SK-N-SH (cell line): ENCODE data around the gene SEC31B. TPM values are rescaled to one million over a fixed set of nuclear protein-coding genes. Genes with fewer than 3 reads are reported as not detected.

Source experiments
- CTCF ChIA-PET: fragments of 300-600, 350-600 bp; formaldehyde crosslinking; extraction: SDS; loops from one replicate; lab custom pipeline; 2021; lab: Yijun Ruan, JAX
- POLR2A ChIA-PET: fragments of 350-600 bp; sonication (Branson Sonifier 250); formaldehyde crosslinking; extraction: SDS; loops from one replicate; lab custom pipeline; 2020; ENCODE audit warnings: antibody characterized with exemption, inconsistent platforms; lab: Yijun Ruan, JAX
- DNase-seq: peaks from one replicate; pipeline ENCODE4 v3.0.0; 2012
- H2AFZ ChIP-seq: fragments of 200-600 bp; sonication (generic); 2 replicates; pipeline ENCODE4 v1.8.1; 2016; ENCODE audit warnings: antibody characterized with exemption, mild to moderate bottlenecking, low read depth
- H3F3A ChIP-seq: fragments of 200-600 bp; sonication (generic); replicated peaks from 2 replicates; pipeline ENCODE3; 2016; ENCODE audit warnings: antibody characterized with exemption, mild to moderate bottlenecking; ENCODE audit not compliant: insufficient read depth
- H3K27ac ChIP-seq, 2 experiments: fragments of 200-500 bp in 1 of 2; fragments of 200-600 bp in 1 of 2; sonication (Bioruptor generic) in 1 of 2; sonication (generic), shearing (Covaris generic) in 1 of 2; 2 replicates each; pipeline versions ENCODE4 v1.5.1 to v1.6.1; 2014 to 2016; ENCODE audit warnings: low read depth in 2 of 2, inconsistent platforms in 1 of 2, low read length in 1 of 2, mild to moderate bottlenecking in 1 of 2, mixed read lengths in 1 of 2
- H3K27me3 ChIP-seq: fragments of 200-600 bp; sonication (generic), shearing (Covaris generic); 2 replicates; pipeline ENCODE4 v1.6.1; 2016; ENCODE audit warnings: mixed run types; ENCODE audit not compliant: insufficient read depth
- H3K36me3 ChIP-seq, 2 experiments: fragments of 200-500 bp in 1 of 2; fragments of 200-600 bp in 1 of 2; sonication (Bioruptor generic) in 1 of 2; sonication (generic) in 1 of 2; replicated peaks in 1 of 2; 2 replicates each; pipeline versions ENCODE3 to v1.5.1; 2014 to 2016; ENCODE audit warnings: low read length in 1 of 2, mild to moderate bottlenecking in 1 of 2; ENCODE audit not compliant: insufficient read depth in 2 of 2, control insufficient read depth in 1 of 2
- H3K4me1 ChIP-seq, 2 experiments: fragments of 200-500 bp in 1 of 2; fragments of 200-600 bp in 1 of 2; sonication (Bioruptor generic) in 1 of 2; sonication (generic), shearing (Covaris generic) in 1 of 2; 2 replicates each; pipeline versions ENCODE4 v1.5.1 to v1.6.1; 2014 to 2016; ENCODE audit warnings: low read depth in 1 of 2, low read length in 1 of 2, mixed run types in 1 of 2; ENCODE audit not compliant: insufficient read depth in 2 of 2, control insufficient read depth in 1 of 2
- H3K4me2 ChIP-seq: fragments of 200-600 bp; sonication (generic), shearing (Covaris generic); 2 replicates; pipeline ENCODE4 v1.6.1; 2017; ENCODE audit warnings: mixed run types
- H3K4me3 ChIP-seq, 2 experiments: fragments of 200-500 bp in 1 of 2; fragments of 200-600 bp in 1 of 2; sonication (Bioruptor generic) in 1 of 2; sonication (generic), shearing (Covaris generic) in 1 of 2; 2 replicates each; pipeline versions ENCODE4 v1.5.1 to v1.8.1; 2014 to 2016; ENCODE audit warnings: low read depth in 2 of 2, inconsistent platforms in 1 of 2, low read length in 1 of 2, mild to moderate bottlenecking in 1 of 2, mixed read lengths in 1 of 2, moderate library complexity in 1 of 2
- H3K79me2 ChIP-seq: fragments of 200-600 bp; sonication (generic); 2 replicates; pipeline ENCODE4 v1.8.1; 2017; ENCODE audit warnings: mild to moderate bottlenecking; ENCODE audit not compliant: insufficient read depth
- H3K9ac ChIP-seq: fragments of 200-600 bp; sonication (generic); 2 replicates; pipeline ENCODE4 v1.6.1; 2017; ENCODE audit warnings: mixed run types
- H3K9me2 ChIP-seq: fragments of 200-600 bp; sonication (generic); 2 replicates; pipeline ENCODE4 v1.6.1; 2017; ENCODE audit warnings: mixed run types
- H3K9me3 ChIP-seq: fragments of 200-600 bp; sonication (generic); 2 replicates; pipeline ENCODE4 v1.6.1; 2017; ENCODE audit warnings: mixed run types, mild to moderate bottlenecking, moderate library complexity
- H4K20me1 ChIP-seq: fragments of 200-600 bp; sonication (generic); 2 replicates; pipeline ENCODE4 v1.6.1; 2017; ENCODE audit warnings: mild to moderate bottlenecking, mixed run types; ENCODE audit not compliant: insufficient read depth
- EZH2phosphoT487 ChIP-seq: fragments of 200-600 bp; sonication (generic); IDR thresholded peaks from 2 replicates; pipeline ENCODE4 v1.6.1; 2017; ENCODE audit warnings: low read depth, mixed run types, mild to moderate bottlenecking, antibody characterized with exemption, moderate library complexity, borderline replicate concordance
- FOXJ3 ChIP-seq: sonication (generic); formaldehyde crosslinking; IDR thresholded peaks from 2 replicates; pipeline ENCODE4 v1.5.1; 2020; ENCODE audit warnings: mild to moderate bottlenecking, missing genetic modification reagents
- MEF2A ChIP-seq: IDR thresholded peaks from 2 replicates; pipeline ENCODE4 v1.4.0; 2012; ENCODE audit warnings: low read depth, borderline replicate concordance
- NRF1 ChIP-seq: IDR thresholded peaks from 2 replicates; pipeline ENCODE4 v1.6.1; 2012; ENCODE audit warnings: low read depth, mild to moderate bottlenecking, low read length
- POLR2AphosphoS5 ChIP-seq: IDR thresholded peaks from 2 replicates; pipeline ENCODE4 v1.6.1; 2012; ENCODE audit warnings: low read depth, low read length
- RAD21 ChIP-seq: IDR thresholded peaks from 2 replicates; pipeline ENCODE4 v1.6.1; 2012; ENCODE audit warnings: mild to moderate bottlenecking, low read length
- RFX5 ChIP-seq: IDR thresholded peaks from 2 replicates; pipeline ENCODE4 v1.6.1; 2012; ENCODE audit warnings: mild to moderate bottlenecking, improper control_type of control experiment, low read length
- TAF1 ChIP-seq: IDR thresholded peaks from 2 replicates; pipeline ENCODE4 v1.6.1; 2012; ENCODE audit warnings: low read depth, mild to moderate bottlenecking, low read length, moderate library complexity, borderline replicate concordance
- TEAD4 ChIP-seq: IDR thresholded peaks from 2 replicates; pipeline ENCODE4 v1.4.0; 2012; ENCODE audit warnings: mild to moderate bottlenecking, borderline replicate concordance; ENCODE audit not compliant: insufficient read depth
- USF1 ChIP-seq: IDR thresholded peaks from 2 replicates; pipeline ENCODE4 v1.4.0; 2012; ENCODE audit warnings: low read depth, borderline replicate concordance
- ZBTB33 ChIP-seq: IDR thresholded peaks from 2 replicates; pipeline ENCODE4 v1.4.0; 2012; ENCODE audit warnings: low read depth, borderline replicate concordance
- WGBS: methylation state at CpG from one replicate; pipeline ENCODE4 v1.1.6; 2017; ENCODE audit warnings: low lambda C conversion rate; 5-methylcytosine and 5-hydroxymethylcytosine counted together
- polyA plus RNA-seq, 3 experiments: library from polyadenylated mRNA; depleted of rRNA; stranded (reverse); fragments of >200 nt; gene quantifications; 2 replicates each; pipeline ENCODE4 v1.2.3, GENCODE V29; 2012
- TF ChIP-seq, protein P1 (sequence below): fragments of 200-600 bp; sonication (generic); IDR thresholded peaks from 2 replicates; pipeline ENCODE4 v1.6.1; 2017; ENCODE audit warnings: antibody characterized with exemption, mild to moderate bottlenecking, moderate library complexity
- TF ChIP-seq, protein P2 (sequence below): fragments of 150-350 bp; IDR thresholded peaks from 2 replicates; pipeline ENCODE4 v1.6.1; 2017; ENCODE audit warnings: antibody characterized with exemption, low read length, low read depth, borderline replicate concordance
- TF ChIP-seq, protein P3 (sequence below): IDR thresholded peaks from 2 replicates; pipeline ENCODE4 v1.4.0; 2012; ENCODE audit warnings: low read depth

Gene SEC31B
- polyA plus RNA-seq, 1 of the 3 experiments (the other 2 are of a cell fraction) = 8.8 TPM

DNA sequence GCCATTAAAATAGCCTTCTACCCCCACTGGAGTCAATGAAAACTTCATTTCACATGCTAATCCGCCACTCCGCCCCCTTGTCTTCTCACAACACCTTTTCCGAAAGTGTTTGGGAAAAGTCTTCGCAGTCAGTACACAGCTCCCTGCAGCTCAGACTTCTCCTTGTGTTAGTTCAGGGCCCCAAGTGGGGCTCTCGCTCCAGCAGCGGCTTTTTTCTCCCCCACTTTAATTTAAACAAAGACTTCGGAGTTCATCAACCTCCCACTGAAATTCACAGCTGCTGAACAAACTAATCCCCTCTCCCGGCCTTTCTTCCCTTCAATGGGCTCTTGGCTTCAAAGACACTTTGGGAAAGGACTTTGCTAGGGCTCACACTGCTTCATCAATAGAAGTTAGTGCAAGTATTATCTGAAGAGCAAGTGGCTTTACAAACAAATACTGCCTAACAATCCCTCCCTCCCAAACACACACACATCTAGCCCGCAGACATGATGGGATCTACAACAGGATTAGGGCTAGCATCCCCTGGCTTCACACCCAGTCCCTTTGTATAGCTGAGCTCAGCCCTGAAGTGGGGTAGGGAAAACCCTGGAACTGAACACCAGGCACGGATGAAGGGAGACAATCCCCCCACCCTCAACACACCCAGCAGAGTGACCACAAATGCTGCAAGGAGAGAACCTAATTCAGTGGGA is 33.7 kb downstream of the SEC31B start:
- H3K4me1 ChIP-seq = peaks cover 0 to 13% of the 10 kb centered on the region in 2 experiments; a peak in 1 of 4 replicates
- H4K20me1 ChIP-seq = no peaks in the 10 kb centered on the region
- peaks cover 0 to 6% of the 10 kb centered on the region in 2 experiments for H3K36me3 ChIP-seq
- no peaks in the 10 kb centered on the region for H3K79me2 ChIP-seq
- no peaks in the 10 kb centered on the region for H3K9me2 ChIP-seq
- H3F3A ChIP-seq = no peaks in the 10 kb centered on the region
- ChIA-PET CTCF (interaction anchor here (0.8 to 10.3 kb wide), 6 partner anchors 24 to 147 kb away, joined by 3 to 150 read pairs (median 24); no protein-coding TSS in a partner anchor), POLR2A (no interaction called here)
- DNase-seq = no peak
- no peak overlapping the region for H3K27ac ChIP-seq
- no peaks in the 10 kb centered on the region for H3K9me3 ChIP-seq
- WGBS = 85% methylated on average over 10 of the region's 10 CpGs
- H3K4me3 ChIP-seq = no peak overlapping the region
- H3K27me3 ChIP-seq = no peaks in the 10 kb centered on the region
- no peak overlapping the region for H3K4me2 ChIP-seq
- no peak overlapping the region for H2AFZ ChIP-seq
- no peak overlapping the region for H3K9ac ChIP-seq
- TF ChIP-seq USF1 = no peak
- no peak for TF ChIP-seq FOXJ3 (CRISPR knock-in tag)
- no peak for TF ChIP-seq RAD21
- no peak for TF ChIP-seq ZBTB33
- TF ChIP-seq MEF2A = no peak
- TF ChIP-seq, protein P1, sequence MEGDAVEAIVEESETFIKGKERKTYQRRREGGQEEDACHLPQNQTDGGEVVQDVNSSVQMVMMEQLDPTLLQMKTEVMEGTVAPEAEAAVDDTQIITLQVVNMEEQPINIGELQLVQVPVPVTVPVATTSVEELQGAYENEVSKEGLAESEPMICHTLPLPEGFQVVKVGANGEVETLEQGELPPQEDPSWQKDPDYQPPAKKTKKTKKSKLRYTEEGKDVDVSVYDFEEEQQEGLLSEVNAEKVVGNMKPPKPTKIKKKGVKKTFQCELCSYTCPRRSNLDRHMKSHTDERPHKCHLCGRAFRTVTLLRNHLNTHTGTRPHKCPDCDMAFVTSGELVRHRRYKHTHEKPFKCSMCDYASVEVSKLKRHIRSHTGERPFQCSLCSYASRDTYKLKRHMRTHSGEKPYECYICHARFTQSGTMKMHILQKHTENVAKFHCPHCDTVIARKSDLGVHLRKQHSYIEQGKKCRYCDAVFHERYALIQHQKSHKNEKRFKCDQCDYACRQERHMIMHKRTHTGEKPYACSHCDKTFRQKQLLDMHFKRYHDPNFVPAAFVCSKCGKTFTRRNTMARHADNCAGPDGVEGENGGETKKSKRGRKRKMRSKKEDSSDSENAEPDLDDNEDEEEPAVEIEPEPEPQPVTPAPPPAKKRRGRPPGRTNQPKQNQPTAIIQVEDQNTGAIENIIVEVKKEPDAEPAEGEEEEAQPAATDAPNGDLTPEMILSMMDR = no peak
- TF ChIP-seq, protein P2, sequence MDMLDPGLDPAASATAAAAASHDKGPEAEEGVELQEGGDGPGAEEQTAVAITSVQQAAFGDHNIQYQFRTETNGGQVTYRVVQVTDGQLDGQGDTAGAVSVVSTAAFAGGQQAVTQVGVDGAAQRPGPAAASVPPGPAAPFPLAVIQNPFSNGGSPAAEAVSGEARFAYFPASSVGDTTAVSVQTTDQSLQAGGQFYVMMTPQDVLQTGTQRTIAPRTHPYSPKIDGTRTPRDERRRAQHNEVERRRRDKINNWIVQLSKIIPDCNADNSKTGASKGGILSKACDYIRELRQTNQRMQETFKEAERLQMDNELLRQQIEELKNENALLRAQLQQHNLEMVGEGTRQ = no peak
- TF ChIP-seq EZH2phosphoT487 = no peak
- no peak for TF ChIP-seq POLR2AphosphoS5
- TF ChIP-seq TEAD4 = no peak
- no peak for TF ChIP-seq TAF1
- TF ChIP-seq, protein P3, sequence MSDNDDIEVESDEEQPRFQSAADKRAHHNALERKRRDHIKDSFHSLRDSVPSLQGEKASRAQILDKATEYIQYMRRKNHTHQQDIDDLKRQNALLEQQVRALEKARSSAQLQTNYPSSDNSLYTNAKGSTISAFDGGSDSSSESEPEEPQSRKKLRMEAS = no peak
- TF ChIP-seq RFX5 = no peak
- no peak for TF ChIP-seq NRF1
- TF ChIP-seq, all 33 proteins: peak for 0
